ENCODE data around the gene COG8. TPM values are rescaled to one million over a fixed set of nuclear protein-coding genes. Genes with fewer than 3 reads are reported as not detected.
"Not testable (repeated sequence)": the region's sequence is repeated elsewhere in the genome, so short reads cannot be mapped to it uniquely, and the experiment has no call there.

Gene COG8
- polyA plus RNA-seq, 1 experiment, result 31.6 TPM

DNA sequence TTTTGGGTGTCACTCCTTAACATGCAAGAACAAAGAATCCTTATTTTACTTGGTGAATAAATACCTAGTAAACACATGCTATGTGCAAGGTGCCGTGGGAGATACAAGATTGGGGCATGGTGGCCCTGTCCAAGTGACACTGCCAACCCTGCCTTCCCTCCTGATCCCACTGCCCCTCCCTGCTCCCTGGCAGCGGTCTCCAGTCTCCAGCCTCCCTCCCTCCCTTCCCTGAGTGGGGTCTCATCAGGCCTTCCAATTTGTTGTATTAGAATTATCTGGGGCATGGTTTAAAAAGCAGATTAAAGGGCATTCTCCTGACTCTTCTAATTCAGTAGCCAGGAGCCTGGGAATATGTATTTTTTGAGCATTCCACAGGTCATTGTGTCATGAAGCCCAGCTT lies 24.7 kb upstream of the COG8 start:
- ChIA-PET CTCF (no interaction called here), POLR2A (no interaction called here)
- TF ChIP-seq, protein P1, sequence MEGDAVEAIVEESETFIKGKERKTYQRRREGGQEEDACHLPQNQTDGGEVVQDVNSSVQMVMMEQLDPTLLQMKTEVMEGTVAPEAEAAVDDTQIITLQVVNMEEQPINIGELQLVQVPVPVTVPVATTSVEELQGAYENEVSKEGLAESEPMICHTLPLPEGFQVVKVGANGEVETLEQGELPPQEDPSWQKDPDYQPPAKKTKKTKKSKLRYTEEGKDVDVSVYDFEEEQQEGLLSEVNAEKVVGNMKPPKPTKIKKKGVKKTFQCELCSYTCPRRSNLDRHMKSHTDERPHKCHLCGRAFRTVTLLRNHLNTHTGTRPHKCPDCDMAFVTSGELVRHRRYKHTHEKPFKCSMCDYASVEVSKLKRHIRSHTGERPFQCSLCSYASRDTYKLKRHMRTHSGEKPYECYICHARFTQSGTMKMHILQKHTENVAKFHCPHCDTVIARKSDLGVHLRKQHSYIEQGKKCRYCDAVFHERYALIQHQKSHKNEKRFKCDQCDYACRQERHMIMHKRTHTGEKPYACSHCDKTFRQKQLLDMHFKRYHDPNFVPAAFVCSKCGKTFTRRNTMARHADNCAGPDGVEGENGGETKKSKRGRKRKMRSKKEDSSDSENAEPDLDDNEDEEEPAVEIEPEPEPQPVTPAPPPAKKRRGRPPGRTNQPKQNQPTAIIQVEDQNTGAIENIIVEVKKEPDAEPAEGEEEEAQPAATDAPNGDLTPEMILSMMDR (IDR thresholded peaks at IDR 0.05; ENCODE audit: insufficient read depth, low read depth, low read length), result no peak
- Histone ChIP-seq H3K4me3 (ENCODE audit: low read depth, low read length) (no peak overlapping the region), H3K36me3 (ENCODE audit: control insufficient read depth, insufficient read depth, low read length) (peaks cover 18% of the 10 kb centered on the region), H3K27me3 (ENCODE audit: control insufficient read depth, insufficient read depth, low read length) (no peaks in the 10 kb centered on the region)
- no peak for DNase-seq (ENCODE audit: low read depth)

DNA sequence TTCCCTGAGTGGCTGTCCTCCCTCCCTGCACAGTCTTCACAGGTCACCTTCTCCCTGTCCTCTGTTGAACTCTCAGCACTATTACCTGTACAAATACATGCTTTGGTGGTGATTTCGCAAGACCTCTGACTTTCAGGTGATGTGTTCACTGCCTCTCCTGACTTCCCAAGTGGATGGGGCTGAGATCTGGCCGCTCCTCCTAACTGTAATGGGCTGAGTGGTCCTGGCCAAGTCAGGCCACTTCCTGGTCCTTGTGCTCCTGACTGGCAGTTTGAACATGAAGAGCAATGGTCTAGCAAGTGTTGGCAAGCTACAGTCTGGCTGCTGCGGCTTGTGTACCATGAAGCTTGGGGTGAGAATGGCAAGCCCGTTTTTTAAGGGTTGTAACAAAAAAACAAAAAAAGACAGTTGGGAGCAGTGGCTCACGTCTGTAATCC lies 23.9 kb upstream of the COG8 start:
- Histone ChIP-seq H3K36me3 (ENCODE audit: control insufficient read depth, insufficient read depth, low read length) (peaks cover 16% of the 10 kb centered on the region), H3K4me3 (ENCODE audit: low read depth, low read length) (no peak overlapping the region), H3K27me3 (ENCODE audit: control insufficient read depth, insufficient read depth, low read length) (no peaks in the 10 kb centered on the region)
- TF ChIP-seq, protein P1 (IDR thresholded peaks at IDR 0.05; ENCODE audit: insufficient read depth, low read depth, low read length), result no peak
- no peak for DNase-seq (ENCODE audit: low read depth)
- CTCF ChIA-PET, result no interaction called here
- POLR2A ChIA-PET, result no interaction called here

DNA sequence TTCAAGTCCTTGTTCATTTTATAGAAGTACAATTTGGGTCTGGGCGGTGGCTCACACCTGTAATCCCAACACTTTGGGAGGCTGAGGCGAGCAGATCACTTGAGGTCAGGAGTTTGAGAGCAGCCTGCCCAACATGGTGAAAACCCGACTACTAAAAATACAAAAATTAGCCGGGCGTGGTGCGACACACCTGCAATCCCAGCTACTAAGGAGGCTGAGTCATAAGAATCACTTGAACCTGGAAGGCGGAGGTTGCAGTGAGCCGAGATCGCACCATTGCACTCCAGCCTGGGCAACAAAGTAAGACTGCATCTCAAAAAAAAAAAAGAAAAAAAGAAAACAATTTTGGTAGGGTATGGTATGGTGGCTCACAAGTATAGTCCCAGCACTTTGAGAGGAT lies 20.7 kb upstream of the COG8 start:
- H3K27me3 ChIP-seq (ENCODE audit: control insufficient read depth, insufficient read depth, low read length); DNase-seq (ENCODE audit: low read depth); CTCF ChIA-PET; H3K4me3 ChIP-seq (ENCODE audit: low read depth, low read length); POLR2A ChIA-PET; H3K36me3 ChIP-seq (ENCODE audit: control insufficient read depth, insufficient read depth, low read length): not testable (repeated sequence)

DNA sequence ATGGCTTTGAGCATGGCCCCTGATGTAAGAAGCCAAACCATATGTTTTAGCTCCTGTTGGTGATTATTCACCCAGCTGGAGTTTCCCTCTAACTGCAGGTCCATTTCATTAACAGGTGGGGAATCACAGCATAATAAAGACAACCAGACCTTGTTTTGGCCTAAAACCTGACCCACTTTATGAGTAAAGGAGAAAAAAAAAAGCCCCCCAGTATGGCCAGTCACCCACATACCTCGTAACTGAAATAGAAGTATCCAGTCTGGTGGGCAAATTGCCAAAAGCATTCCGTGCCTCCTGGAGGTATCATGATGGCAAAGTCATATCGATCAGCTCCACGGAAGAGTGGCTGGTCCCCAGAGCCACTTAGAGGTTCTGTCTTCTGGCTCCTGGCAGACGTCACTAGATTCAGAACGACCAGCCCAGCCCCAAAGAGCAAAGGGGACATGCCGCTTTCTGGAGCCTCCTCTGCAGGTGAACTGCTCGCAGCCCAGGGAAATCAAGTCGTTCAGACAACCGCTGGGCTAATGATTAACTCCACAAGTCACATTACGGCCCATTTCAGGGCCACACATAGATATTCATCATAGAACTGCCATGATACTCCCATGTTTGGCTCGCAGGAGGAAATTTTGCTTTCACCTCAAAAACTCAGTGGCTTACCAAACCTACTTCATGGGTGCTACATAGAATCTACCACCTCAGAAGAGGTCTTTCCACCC lies 12.1 kb upstream of the COG8 start, which contains the start of gene TMED6:
Gene TMED6, minus strand, starts transcription at position 478 of the 719 bp plus-strand sequence. Its CDS starts 33 bp downstream, at position 445.
- TF ChIP-seq, protein P1 (IDR thresholded peaks at IDR 0.05; ENCODE audit: insufficient read depth, low read depth, low read length), result no peak
- CTCF ChIA-PET, result no interaction called here
- DNase-seq (ENCODE audit: low read depth), result no peak
- POLR2A ChIA-PET, result interaction anchor here (0.7 kb wide), 1 partner anchor 477 kb away, joined by 21 read pairs; no protein-coding TSS in a partner anchor
- H3K36me3 ChIP-seq (ENCODE audit: control insufficient read depth, insufficient read depth, low read length), result peaks cover 2% of the 10 kb centered on the region; the same call in 1 of the 2 replicates
- H3K4me3 ChIP-seq (ENCODE audit: low read depth, low read length), result no peak within 1 kb of the TSS
- no peaks in the 10 kb centered on the region for H3K27me3 ChIP-seq (ENCODE audit: control insufficient read depth, insufficient read depth, low read length)

DNA sequence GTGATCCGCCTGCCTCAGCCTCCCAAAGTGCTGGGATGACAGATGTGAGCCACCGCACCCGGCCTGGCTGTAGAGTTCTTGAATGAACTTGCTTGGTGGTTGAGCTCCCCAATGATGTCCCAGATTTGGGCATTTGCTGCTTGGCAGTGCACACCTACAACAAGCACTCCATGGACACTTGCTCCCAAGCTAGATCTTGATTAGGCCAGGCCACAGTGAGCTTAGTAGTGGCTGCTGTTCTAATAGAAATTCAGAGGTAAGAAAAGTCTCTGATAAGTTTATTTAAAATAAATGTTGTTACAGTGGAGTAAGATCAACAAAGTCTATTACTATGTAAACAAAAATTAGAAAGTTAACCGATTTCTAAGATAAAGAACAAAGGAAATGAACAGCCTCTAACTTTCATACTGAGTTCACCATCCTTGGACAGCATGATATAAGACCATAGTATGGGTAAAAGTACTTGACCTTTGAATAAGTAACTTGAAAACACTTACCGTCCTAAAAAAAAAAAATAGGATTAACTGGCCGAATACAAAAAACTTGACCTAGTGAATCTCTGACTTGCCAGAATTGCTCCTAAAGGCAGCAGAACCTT lies 11.3 kb upstream of the COG8 start:
- no peaks in the 10 kb centered on the region for H3K27me3 ChIP-seq (ENCODE audit: control insufficient read depth, insufficient read depth, low read length)
- ChIA-PET CTCF (no interaction called here), POLR2A (no interaction called here)
- TF ChIP-seq, protein P1 (IDR thresholded peaks at IDR 0.05; ENCODE audit: insufficient read depth, low read depth, low read length), result no peak
- no peak overlapping the region for H3K4me3 ChIP-seq (ENCODE audit: low read depth, low read length)
- no peak for DNase-seq (ENCODE audit: low read depth)
- no peaks in the 10 kb centered on the region for H3K36me3 ChIP-seq (ENCODE audit: control insufficient read depth, insufficient read depth, low read length)
